ENCODE data around the gene PCID2.

Gene PCID2

GRCh38 chr13:113219256-113219940 lies 10.9 kb upstream of the PCID2 start:
- no peak for FAIRE-seq

DNA sequence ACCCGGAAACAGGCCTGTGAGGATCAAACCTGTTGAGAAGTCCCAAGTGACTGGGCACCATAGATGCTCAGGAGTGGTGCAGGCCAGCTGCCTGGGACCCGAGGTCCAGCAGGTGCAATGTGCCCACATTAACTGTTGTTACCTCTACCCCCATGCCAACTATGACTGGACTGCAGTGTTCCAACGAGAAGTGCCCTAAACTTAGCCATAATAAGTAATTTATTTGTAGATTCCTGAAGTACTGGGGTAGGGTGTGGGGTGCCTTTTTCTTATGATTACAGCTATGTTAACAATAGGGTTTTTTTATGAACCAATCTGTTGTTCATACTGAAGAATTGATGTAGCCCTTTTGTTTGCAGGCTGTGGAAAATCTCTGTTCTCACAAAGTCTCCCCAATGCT lies 10.1 kb upstream of the PCID2 start:
- FAIRE-seq, result no peak

GRCh38 chr13:113216254-113217048 lies 8.0 kb upstream of the PCID2 start:
- no peak for FAIRE-seq

DNA sequence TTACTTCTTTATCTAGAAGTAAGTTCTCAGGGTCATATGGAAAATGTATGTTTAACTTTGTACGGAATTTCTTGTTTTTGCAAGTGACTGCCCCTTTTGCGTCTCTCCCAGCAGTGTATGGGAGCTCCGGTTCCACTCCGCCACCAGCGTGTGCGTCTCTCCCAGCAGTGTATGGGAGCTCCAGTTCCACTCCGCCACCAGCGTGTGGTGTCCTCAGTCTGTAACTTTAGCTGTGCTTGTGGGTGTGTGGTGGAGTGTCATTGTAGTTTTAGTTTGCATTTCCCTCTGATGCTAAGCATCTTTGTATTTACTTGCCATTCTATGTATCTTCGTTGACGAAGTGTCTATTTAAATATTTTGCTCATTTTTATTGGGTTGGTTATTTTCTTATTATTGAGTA lies 3.3 kb upstream of the PCID2 start:
- FAIRE-seq, result no peak

GRCh38 chr13:113210833-113211232 lies 2.4 kb upstream of the PCID2 start:
- no peak for FAIRE-seq

- FAIRE-seq, result peak; percentile 46
Measured at GRCh38 chr13:113209759-113210421, 1.4 kb upstream of the PCID2 start.

GRCh38 chr13:113209336-113209758 lies 878 bp upstream of the PCID2 start, which contains the start of gene CUL4A:
TSS of gene CUL4A (plus strand) at chr13:113209613. CDS start at chr13:113209628, 15 bp downstream.
- FAIRE-seq, result no peak

GRCh38 chr13:113207890-113208420 lies 514 bp downstream of the PCID2 start:
- no peak for FAIRE-seq

DNA sequence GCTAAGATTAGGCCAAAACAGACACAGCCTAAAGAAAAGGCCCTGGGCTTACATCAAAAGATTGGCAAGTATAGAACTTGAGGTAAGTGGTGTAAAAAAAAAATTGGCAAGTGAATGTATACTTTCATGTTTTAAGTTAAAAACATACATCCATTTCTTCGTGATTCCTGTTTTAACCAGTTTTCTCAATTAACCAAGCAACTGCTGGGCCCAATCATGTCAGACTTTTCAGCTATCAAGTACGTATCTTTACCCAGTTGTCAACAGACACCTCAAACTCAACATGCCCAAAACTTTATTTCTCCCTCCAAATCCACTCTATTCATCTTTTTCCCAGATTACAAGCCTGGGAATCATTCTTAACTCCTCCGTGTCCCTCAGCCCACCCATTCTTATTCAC lies 1.0 kb downstream of the PCID2 start:
- no peak for FAIRE-seq

GRCh38 chr13:113205428-113205931 lies 3.0 kb downstream of the PCID2 start:
- no peak for FAIRE-seq

- no peak for FAIRE-seq
Measured at GRCh38 chr13:113204378-113204734, 4.1 kb downstream of the PCID2 start.

DNA sequence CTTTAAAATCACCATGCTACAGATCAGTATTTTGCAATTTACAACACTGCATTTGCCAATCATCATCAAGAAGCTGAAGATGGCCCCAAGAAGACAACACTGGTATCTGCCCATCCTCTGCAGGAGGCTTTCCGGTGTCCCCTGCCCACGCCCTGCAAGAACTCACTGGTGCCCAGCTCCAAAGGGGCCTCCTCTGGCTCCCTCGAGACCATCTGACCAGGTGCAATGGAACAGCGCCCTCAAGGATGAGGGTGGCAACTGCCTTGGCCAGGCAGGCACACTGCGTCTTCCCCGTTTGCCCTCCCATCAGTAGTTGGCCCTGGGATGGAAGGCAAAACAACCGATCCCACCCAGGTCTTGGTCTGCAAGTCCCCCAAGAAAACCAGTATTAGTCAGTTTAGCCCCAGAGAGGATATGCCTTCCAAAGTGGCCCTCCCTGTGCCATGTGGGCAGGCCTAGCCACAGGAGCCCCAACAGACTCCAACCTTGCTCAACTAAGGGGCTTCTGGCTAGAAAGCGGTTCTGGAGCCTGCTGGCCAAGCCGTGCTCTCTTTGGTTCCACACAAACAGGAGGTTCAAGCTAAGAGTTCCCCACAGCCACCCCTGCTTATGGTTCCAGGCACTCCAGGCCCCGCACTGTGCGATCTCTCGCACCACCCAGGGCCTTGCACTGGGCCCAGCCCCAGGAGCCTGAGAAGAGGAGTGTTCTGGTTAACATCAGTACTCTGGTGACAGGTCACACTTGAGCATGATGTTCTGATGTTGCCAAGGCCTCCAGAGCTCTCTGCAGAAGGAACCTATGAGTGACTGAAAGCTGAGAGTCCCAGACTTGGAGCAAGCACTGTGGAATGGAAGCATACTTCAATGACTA lies 4.7 kb downstream of the PCID2 start:
- FAIRE-seq, result no peak

DNA sequence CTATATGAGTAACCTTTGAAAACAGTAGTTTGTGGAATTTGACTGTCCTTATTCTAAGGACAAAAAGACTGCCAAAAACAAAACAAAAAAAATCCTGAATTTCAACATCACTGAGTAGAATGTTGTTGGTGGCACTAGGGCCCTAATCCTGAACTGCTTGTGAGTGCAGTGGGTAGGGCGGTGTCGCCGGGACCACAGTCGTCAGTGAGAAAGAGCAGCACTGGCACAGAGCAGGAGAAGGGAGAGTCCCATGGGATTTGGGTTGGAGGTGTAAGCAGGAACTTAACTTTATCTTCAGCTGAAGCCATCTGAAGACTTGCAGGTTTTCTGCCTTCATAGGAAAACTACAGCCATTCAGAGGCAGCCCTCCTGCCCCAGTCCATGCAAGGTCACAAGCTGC lies 5.6 kb downstream of the PCID2 start:
- no peak for FAIRE-seq

- no peak for FAIRE-seq
Measured at GRCh38 chr13:113201815-113202214, 6.7 kb downstream of the PCID2 start.

- FAIRE-seq, result no peak
Measured at GRCh38 chr13:113196970-113197737, 11.3 kb downstream of the PCID2 start.

DNA sequence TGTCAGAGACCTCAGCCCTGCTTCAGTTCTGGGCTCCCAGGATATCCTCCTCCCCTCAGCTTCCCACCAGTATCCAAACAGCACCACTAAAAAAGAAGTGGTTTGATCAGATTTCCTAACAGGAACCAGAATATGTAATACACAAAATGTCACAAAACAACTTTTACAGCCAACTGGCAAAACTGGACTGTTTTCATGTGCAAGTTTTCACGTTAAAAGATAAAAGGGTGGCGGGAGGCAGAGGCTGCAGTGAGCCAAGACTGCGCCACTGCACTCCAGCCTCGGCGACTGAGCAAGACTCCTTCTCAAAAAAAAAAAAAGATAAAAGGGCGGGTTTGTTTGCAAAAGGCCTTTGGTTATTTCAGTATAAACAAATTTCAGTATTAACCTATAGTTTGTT lies 13.1 kb downstream of the PCID2 start:
- FAIRE-seq, result no peak

- FAIRE-seq, result no peak
Measured at GRCh38 chr13:113192902-113193301, 15.6 kb downstream of the PCID2 start.

GRCh38 chr13:113192279-113192678 lies 16.2 kb downstream of the PCID2 start:
- no peak for FAIRE-seq

DNA sequence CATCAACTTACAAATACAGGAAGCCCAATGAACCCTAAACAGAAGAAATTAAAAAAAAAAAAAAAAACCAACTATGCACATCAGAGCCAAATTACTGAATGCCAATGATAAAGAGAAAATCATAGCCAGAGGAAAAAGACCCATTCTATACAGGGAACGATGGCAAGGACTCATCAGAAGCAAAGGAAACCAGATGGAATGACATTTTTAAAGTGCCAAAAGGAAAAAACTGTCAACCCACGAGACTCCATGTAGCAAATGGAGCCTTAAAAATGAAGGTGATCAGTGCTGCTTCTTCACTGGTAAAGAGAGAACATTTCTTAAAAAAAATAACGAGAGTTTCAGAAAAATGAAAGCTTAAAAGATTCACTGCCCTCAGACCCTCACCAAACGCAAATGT lies 18.3 kb downstream of the PCID2 start:
- no peak for FAIRE-seq

- no peak for FAIRE-seq
Measured at GRCh38 chr13:113187883-113188665, 20.4 kb downstream of the PCID2 start.

GRCh38 chr13:113187263-113187669 lies 21.2 kb downstream of the PCID2 start:
- peak; percentile 99 for FAIRE-seq
